WERI-Rb-1 (cell line): ENCODE results near the gene SAMD4A.

Source experiments
- DNase-seq: peaks from one replicate; pipeline ENCODE4 v3.0.0-alpha.2; 2020
- H3K27ac ChIP-seq: fragments of 250-450 bp; sonication (Bioruptor Pico); 2 replicates; pipeline ENCODE4 v1.5.1; 2020; ENCODE audit warnings: mild to moderate bottlenecking, moderate library complexity
- H3K27me3 ChIP-seq: fragments of 250-450 bp; sonication (Bioruptor Pico); 2 replicates; pipeline ENCODE4 v1.5.1; 2021; ENCODE audit warnings: mild to moderate bottlenecking, low read depth, moderate library complexity; ENCODE audit not compliant: insufficient read depth, severe bottlenecking
- H3K36me3 ChIP-seq: fragments of 250-450 bp; sonication (Bioruptor Pico); 2 replicates; pipeline ENCODE4 v1.5.1; 2020; ENCODE audit warnings: mild to moderate bottlenecking, moderate library complexity
- H3K4me3 ChIP-seq: 2 replicates; pipeline ENCODE4 v1.5.1; 2011; ENCODE audit warnings: low read depth, mild to moderate bottlenecking, control low read depth, low read length
- H3K9me3 ChIP-seq: fragments of 250-450 bp; sonication (Bioruptor Pico); 2 replicates; pipeline ENCODE4 v1.5.1; 2021; ENCODE audit warnings: mild to moderate bottlenecking, moderate library complexity; ENCODE audit not compliant: severe bottlenecking
- TF ChIP-seq, protein P1 (sequence below): IDR thresholded peaks from 2 replicates; pipeline ENCODE4 v1.5.1; 2011; ENCODE audit warnings: low read depth, mild to moderate bottlenecking, control low read depth, inconsistent platforms, low read length

Gene SAMD4A

DNA sequence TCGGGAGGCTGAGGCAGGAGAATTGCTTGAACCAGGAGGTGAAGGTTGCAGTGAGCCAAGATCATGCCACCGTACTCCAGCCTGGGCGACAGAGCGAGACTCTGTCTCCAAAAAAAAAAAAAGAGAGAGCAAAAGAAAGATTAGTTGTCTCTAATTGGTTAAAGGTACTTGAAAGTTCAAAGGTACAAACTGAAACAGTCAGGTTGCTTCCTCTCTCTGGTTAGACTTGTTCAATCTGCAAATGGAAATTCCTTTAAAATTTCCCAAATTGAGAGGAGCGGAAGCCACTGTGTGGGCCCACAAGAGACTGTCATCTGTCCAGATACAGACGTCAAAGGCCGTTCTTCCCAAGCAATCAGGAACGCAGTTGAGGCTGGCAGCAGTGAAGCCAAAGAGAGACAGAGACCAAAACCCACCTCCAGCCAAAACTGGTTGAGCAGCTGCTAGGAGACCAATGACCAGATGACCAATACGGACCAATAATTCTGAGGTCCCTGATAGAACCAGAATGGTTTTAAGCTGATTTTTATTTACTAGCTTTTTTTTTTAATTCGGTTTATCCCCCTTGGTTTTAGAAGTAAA, 272.1 kb downstream of the SAMD4A start:
- DNase-seq = no peak
- Histone ChIP-seq H3K9me3 (no peaks in the 10 kb centered on the region), H3K27ac (no peak overlapping the region), H3K36me3 (peaks cover 5% of the 10 kb centered on the region; the same call in 1 of the 2 replicates), H3K27me3 (no peaks in the 10 kb centered on the region), H3K4me3 (no peak overlapping the region)
- TF ChIP-seq, protein P1, sequence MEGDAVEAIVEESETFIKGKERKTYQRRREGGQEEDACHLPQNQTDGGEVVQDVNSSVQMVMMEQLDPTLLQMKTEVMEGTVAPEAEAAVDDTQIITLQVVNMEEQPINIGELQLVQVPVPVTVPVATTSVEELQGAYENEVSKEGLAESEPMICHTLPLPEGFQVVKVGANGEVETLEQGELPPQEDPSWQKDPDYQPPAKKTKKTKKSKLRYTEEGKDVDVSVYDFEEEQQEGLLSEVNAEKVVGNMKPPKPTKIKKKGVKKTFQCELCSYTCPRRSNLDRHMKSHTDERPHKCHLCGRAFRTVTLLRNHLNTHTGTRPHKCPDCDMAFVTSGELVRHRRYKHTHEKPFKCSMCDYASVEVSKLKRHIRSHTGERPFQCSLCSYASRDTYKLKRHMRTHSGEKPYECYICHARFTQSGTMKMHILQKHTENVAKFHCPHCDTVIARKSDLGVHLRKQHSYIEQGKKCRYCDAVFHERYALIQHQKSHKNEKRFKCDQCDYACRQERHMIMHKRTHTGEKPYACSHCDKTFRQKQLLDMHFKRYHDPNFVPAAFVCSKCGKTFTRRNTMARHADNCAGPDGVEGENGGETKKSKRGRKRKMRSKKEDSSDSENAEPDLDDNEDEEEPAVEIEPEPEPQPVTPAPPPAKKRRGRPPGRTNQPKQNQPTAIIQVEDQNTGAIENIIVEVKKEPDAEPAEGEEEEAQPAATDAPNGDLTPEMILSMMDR = no peak

DNA sequence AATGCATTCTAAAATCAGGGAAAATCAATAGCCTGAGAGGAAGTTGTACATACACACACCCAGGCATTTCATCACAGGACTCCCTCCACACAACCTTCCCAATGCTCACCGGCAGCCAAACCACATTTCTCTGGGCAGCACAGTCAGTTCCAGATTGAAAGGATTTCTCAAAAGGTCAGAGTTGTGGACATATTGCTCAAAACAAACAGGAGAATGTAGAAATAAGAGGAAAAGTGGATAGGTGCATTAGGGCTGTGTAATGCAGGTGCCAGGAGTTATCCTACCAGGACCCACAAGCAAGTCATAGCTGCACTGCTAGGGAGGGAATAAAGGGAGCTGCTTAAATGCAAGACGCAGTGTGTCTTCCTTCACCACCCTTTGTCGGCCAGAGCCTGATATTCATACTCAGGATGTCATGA, 272.8 kb downstream of the SAMD4A start:
- H3K36me3 ChIP-seq = peaks cover 5% of the 10 kb centered on the region; the same call in 1 of the 2 replicates
- H3K27me3 ChIP-seq = no peaks in the 10 kb centered on the region
- H3K4me3 ChIP-seq = no peak overlapping the region
- TF ChIP-seq, protein P1 = no peak
- H3K9me3 ChIP-seq = no peaks in the 10 kb centered on the region
- H3K27ac ChIP-seq = no peak overlapping the region
- DNase-seq = no peak

DNA sequence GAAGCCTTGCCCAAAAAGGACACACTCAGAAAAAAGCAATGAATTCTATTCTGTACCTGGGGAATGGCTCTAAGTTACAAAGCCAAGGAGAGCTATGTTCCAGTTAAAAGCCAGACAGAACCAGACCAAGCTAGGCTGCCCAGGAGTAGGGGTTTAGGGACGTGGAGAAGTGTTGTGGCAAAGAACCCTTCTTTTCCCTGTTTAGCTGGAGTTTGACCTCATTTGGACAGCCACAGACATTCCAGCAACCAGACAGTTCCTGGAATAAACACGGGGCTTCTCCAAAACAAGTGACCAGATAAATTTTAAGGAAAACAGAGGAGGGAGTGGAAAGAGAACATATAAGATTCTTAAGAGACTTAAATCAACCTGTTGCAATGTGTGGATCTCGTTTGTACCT, 273.4 kb downstream of the SAMD4A start:
- H3K27ac ChIP-seq = no peak overlapping the region
- DNase-seq = no peak
- no peaks in the 10 kb centered on the region for H3K27me3 ChIP-seq
- H3K4me3 ChIP-seq = no peak overlapping the region
- H3K36me3 ChIP-seq = peaks cover 5% of the 10 kb centered on the region; the same call in 1 of the 2 replicates
- TF ChIP-seq, protein P1 = no peak
- no peaks in the 10 kb centered on the region for H3K9me3 ChIP-seq

DNA sequence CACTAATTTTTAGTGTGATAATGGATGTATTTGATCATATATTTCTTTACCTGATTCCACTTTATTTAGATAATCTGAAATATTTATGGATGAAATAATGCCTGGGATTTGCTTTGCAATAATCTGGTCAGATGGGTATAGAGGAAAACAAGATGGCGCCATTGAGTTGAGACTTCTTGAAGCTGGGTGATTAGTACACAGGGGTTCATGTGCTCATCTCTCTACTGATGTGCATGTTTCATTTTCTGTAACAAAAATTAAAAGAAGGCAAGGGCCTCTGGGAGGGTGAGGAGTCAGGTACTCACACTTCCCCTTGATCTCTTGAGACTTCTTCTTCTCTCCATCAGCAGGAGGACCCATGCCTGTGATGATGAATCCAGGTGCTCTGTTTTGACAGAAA, 273.9 kb downstream of the SAMD4A start:
- H3K4me3 ChIP-seq = no peak overlapping the region
- H3K9me3 ChIP-seq = no peaks in the 10 kb centered on the region
- H3K27me3 ChIP-seq = no peaks in the 10 kb centered on the region
- TF ChIP-seq, protein P1 = no peak
- peaks cover 5% of the 10 kb centered on the region; the same call in 1 of the 2 replicates for H3K36me3 ChIP-seq
- DNase-seq = no peak
- no peak overlapping the region for H3K27ac ChIP-seq
